Erythroblast (primary cell): ENCODE measurements around the gene COQ5.

Source experiments
- GATA1 ChIP-seq: IDR thresholded peaks from 2 replicates; pipeline ENCODE4 v1.6.1; 2011; ENCODE audit warnings: low read depth, mild to moderate bottlenecking, control low read depth, low read length, moderate library complexity
- POLR2A ChIP-seq: IDR thresholded peaks from 2 replicates; pipeline ENCODE4 v1.6.1; 2011; ENCODE audit warnings: mild to moderate bottlenecking, low read length

DNA sequence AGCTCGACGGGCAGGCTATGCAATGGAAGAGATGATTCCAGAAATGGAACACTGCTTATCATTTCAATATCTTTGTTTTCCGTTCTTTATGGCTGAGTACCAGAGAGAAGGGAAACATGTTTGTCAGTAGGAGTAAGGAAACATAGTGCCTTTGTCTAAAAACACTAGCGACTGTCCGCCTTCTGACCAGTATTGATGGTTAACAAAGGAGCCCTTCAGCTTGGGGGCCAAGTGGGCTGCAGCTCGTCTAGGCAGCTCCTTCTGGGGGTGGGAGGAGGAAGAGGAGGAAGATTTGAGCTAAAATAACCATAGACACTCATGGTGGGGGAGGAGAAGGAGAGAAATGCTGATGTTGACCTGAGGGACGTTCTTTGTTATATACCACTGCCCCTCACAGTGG, 15.0 kb downstream of the COQ5 start:
- no peak for TF ChIP-seq POLR2A
- no peak for TF ChIP-seq GATA1
